Breast epithelium (tissue), 3 donors: Measurements from ENCODE around the gene PXYLP1.

Experiments used
- POLR2AphosphoS5 ChIP-seq, 3 donors: sonication (generic); formaldehyde crosslinking; IDR thresholded peaks; one replicate each; pipeline ENCODE4 v1.6.1; 2017; ENCODE audit warnings: antibody characterized with exemption in 3 of 3
- TF ChIP-seq, protein P1 (sequence below), 3 donors: fragments of 450-650 bp; IDR thresholded peaks; one replicate each; pipeline ENCODE4 v1.5.1; 2016 to 2017; ENCODE audit warnings: antibody characterized with exemption in 3 of 3, mild to moderate bottlenecking in 3 of 3, moderate library complexity in 3 of 3

DNA sequence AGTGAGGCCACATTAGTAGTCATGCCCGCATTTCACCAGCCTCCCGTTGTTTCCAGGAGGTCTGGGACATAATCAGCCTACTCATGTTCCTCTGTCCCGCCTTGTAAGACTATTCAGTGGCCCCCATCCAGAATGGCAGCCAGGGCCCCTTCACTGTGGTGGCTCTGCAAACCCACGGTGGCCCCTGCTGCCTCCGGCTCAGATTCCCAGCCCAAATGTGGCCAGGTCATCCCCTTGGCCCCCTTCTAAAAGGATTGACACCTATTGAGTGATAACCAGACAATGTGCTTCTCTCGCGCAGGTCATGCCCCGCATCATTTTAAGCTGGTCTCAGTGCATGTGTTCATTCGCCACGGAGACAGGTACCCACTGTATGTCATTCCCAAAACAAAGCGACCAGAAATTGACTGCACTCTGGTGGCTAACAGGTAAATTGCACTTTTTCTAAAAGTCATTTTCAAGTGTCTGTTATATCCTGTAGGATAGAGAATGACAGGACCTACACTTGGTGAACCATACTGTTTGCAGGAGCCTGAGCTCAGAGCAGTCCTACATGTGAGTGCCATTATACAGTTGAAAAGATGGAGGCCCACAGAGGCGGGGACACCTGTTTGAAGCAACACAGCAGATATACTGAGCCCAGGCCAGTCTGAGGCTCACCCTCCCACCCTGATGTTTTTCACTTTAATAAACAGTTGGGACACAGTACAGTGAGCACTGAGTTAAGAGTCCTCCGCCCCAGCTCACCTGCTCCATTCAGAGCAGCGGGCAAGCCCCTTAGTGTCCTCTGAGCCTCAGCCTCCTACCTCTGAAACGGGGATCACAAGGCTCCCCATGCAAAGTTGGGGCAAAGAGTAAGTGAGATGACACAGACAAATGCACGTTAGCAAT is 47.7 kb downstream of the PXYLP1 start:
- TF ChIP-seq, protein P1, sequence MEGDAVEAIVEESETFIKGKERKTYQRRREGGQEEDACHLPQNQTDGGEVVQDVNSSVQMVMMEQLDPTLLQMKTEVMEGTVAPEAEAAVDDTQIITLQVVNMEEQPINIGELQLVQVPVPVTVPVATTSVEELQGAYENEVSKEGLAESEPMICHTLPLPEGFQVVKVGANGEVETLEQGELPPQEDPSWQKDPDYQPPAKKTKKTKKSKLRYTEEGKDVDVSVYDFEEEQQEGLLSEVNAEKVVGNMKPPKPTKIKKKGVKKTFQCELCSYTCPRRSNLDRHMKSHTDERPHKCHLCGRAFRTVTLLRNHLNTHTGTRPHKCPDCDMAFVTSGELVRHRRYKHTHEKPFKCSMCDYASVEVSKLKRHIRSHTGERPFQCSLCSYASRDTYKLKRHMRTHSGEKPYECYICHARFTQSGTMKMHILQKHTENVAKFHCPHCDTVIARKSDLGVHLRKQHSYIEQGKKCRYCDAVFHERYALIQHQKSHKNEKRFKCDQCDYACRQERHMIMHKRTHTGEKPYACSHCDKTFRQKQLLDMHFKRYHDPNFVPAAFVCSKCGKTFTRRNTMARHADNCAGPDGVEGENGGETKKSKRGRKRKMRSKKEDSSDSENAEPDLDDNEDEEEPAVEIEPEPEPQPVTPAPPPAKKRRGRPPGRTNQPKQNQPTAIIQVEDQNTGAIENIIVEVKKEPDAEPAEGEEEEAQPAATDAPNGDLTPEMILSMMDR (IDR thresholded peaks at IDR 0.05), result peak; percentile 35 to 49 (median 46)
- no peak for TF ChIP-seq POLR2AphosphoS5 (IDR thresholded peaks at IDR 0.05)
